C4-2B (cell line): Measurements from ENCODE around the gene CDKN2B-AS1.

Experiments used
- CTCF ChIP-seq: fragments of 450-650 bp; conservative IDR thresholded peaks from 2 replicates; pipeline ENCODE4 v1.5.1; 2017; ENCODE audit warnings: mild to moderate bottlenecking
- ZFX ChIP-seq: fragments of 450-650 bp; IDR thresholded peaks from 2 replicates; pipeline ENCODE4 v1.6.1; 2017

GRCh38 chr9:22117511-22118384, 123.2 kb downstream of the CDKN2B-AS1 start:
- TF ChIP-seq CTCF (no peak), ZFX (no peak)
